Measurements from ENCODE around the gene INPP4B.

The INPP4B gene

DNA sequence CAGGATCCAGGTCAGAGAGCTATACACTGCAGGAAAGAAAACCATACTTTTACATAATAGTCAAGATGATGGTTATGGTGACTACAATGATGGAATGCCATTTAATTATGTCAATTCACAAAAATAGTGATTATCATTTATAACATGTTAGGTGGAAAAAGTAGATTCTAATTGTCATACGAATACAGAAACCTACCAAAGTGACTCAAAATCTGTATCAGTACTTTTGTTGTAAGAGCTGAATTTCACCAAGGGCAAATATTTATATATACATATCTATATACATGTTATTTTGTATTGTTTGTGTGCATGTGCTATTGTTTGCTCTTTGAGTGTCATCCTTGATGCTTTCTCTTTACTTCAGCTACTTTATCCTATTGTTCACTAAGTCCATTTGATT lies 485.4 kb downstream of the INPP4B start:
- no peak for DNase-seq (ENCODE audit: insufficient read length, low spot score)
- no peak for FAIRE-seq
- no peak for TF ChIP-seq POLR2A (IDR thresholded peaks at IDR 0.05; ENCODE audit: low read depth, low read length)

DNA sequence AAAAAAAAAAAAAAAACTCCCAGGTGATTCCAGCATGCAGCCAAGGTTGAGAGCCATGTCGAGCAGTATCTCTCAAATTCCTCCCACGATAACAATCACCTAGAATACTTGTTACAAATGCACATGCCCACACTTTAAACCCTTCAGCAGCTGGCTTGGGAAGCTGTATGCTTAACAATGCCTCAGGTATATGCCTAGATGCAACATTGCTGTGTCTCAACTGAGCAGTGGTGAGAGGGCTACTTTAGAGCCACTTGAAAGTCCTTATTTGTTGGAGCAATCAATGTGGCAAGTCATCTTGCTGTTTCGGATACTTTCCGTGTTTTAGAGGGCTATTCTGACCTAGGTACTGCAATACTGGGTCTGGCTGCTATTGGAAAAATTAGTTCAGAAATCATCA lies 487.4 kb downstream of the INPP4B start:
- TF ChIP-seq POLR2A (IDR thresholded peaks at IDR 0.05; ENCODE audit: low read depth, low read length): no peak
- no peak for FAIRE-seq

DNA sequence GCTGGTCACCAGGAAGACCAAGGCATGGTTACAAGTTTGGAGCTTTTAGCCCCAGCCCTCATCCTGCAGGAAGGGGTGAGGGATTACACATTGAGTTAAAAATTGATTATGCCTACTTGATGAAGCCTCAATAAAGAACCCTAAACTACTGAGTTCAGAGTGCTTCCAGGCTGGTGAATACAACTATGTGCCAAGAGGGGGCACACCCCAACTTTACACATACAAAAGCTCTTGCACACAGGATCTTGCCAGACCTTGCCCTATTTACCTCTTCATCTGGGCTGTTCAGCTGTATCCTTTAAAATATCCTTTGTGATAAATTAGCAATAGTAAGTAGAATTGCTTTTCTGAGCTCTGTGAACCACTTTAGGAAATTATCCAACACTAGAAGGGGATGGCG lies 489.3 kb downstream of the INPP4B start:
- DNase-seq (ENCODE audit: insufficient read length, low spot score) (no peak), FAIRE-seq (no peak)
- TF ChIP-seq POLR2A (IDR thresholded peaks at IDR 0.05; ENCODE audit: low read depth, low read length): no peak

More for the DNA sequence above, 487.4 kb downstream of the INPP4B start:
- no peak for DNase-seq (ENCODE audit: insufficient read length, low spot score)

DNA sequence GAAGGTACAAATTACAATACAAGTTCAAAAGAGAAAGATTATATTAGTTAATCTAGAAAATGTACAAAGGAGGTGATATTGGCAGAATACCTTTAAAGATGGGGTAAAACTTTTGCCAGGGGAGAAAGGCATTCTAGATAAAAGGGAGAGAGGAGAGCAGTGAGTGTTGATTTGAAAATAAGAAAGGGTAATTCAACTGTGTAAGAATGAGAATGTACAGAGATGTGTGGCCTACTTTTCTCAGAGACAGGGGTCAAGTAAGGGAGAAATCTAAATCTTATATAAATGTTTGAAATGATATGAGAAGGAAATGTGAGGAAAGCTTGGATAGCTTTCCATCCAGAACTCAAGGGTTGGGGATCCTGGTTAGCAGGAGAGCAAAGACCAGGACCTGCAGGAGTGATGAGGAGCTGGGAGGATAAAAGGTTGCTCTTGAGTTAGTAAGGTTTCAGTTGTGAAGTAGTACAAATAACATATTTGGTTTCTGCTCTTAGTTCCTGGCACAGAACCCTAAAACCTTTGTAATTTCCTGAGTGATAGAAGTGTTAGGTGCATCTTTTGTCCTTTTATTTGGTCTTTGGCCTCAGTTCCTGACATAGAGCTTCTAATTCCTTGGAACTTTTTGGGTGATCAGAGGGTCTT lies 489.9 kb downstream of the INPP4B start:
- FAIRE-seq (no peak), DNase-seq (ENCODE audit: insufficient read length, low spot score) (no peak)
- no peak for TF ChIP-seq POLR2A (IDR thresholded peaks at IDR 0.05; ENCODE audit: low read depth, low read length)

DNA sequence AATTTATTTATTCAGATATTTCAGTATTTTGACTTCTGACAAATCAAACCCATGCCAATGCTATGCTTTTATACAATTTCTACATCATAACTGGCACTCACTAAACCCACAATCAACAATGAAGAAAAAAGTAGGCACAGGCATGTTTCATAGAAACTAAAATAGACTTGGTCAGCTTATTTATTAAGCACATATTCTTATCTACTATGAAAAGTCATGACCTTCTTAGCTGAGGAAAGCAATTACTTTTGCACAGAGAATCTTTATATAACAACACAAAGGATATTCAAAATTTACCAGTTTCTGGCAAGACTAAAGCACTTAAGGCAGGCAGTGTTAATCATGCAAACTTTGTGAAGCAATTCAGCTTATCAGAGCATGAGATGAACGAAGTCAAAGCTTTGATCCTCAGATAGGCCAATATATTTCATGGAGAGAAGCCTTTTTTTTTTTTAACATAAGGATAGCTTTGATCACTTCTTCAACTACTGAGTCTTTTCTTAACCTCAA lies 490.6 kb downstream of the INPP4B start:
- TF ChIP-seq POLR2A (IDR thresholded peaks at IDR 0.05; ENCODE audit: low read depth, low read length): no peak
- FAIRE-seq (no peak), DNase-seq (ENCODE audit: insufficient read length, low spot score) (no peak)

DNA sequence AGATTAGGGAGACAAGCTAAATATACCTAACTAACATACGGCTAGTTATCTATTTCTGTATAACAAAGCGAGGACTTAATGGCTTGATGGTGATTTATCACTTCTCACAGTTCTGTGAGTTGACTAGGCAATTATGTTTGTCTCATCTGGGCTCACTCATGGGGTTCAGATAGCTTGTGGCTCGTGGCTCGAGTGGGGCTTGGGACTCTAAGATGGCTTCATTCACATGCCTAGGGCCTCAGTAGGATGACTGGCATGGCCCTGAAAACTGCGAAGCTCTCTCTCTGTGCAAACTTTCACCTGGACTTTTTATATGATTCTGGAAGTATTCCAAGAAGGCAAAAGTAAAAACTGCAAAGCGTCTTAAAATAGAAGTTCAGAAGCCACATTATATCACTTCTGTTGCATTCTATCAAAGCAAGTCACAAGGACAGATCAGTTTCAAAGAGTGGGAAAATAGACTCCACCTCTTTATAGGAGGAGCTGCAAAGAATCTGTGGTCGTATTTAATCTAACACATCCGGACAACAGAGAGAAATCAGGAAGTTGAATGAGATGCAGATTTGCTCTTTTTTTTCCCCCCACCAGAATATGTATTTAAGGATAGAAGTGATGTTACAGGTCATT lies 491.2 kb downstream of the INPP4B start:
- FAIRE-seq (peak; percentile 27), DNase-seq (ENCODE audit: insufficient read length, low spot score) (no peak)
- TF ChIP-seq POLR2A (IDR thresholded peaks at IDR 0.05; ENCODE audit: low read depth, low read length): no peak

DNA sequence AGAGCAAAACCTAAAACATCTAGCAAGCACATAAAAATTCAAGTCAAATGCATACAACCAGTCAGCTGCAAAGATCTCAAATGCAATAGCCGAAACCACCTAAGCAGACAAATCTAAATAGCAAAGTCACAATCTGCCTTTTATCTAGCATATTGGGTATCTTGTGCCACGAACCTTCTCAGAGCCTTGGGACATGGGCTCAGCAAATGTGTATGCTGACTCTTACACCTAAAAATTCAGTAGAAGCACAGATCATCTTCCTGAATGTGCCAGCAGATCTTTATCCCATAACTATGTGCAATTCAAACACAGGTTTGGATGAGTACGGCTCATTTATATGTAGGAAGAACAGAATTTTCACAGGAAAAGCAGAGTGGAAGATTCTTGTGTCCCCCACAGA lies 492.1 kb downstream of the INPP4B start:
- peak; percentile 48 for FAIRE-seq
- DNase-seq (ENCODE audit: insufficient read length, low spot score): no peak
- no peak for TF ChIP-seq POLR2A (IDR thresholded peaks at IDR 0.05; ENCODE audit: low read depth, low read length)

DNA sequence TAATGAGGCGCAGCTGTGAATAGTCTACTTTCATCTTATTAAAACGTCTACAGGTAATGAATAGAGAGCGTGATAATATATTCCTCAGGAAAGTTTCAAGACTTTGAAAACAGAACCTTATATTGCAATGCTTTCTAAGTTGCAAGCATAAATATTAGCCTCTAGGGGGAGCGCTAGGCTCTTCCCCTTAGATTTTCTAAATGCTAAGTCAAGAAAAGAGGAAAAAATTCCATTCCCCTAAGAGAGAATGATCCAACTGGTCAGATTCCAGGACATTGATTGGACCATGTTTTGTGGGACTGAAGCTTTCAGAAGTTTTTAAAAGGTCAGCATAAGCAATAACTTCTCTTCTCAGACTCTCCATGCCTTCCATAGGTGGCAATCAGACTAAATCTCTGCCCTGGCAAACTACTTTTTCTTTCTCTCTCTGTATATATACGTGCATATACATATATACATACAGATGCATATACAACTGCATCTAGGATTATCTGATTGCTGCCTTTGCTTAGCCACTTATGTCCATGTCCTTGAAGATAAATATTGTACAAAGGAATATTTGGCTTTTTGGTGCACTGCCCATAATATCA lies 492.9 kb downstream of the INPP4B start:
- DNase-seq (ENCODE audit: insufficient read length, low spot score) (no peak), FAIRE-seq (peak; percentile 74)
- no peak for TF ChIP-seq POLR2A (IDR thresholded peaks at IDR 0.05; ENCODE audit: low read depth, low read length)

DNA sequence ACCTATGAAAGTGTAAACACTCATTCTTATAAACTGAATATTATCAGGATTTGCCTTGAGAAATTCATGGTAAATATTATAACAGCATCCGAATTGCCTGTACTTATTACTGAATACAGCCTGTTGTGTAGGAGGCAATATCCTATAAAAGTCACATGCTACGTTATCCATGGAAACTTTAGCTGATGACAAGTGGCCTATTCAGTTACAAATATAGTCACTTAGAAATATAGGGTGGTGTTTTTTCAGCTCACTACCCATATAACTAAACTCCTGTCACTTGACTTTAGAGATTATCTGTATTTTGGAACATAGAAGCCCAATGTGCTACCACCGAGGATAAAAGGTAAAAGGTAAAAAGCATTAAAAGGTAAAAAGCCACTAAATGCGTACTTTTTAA lies 493.4 kb downstream of the INPP4B start:
- no peak for DNase-seq (ENCODE audit: insufficient read length, low spot score)
- no peak for FAIRE-seq
- TF ChIP-seq POLR2A (IDR thresholded peaks at IDR 0.05; ENCODE audit: low read depth, low read length): no peak

DNA sequence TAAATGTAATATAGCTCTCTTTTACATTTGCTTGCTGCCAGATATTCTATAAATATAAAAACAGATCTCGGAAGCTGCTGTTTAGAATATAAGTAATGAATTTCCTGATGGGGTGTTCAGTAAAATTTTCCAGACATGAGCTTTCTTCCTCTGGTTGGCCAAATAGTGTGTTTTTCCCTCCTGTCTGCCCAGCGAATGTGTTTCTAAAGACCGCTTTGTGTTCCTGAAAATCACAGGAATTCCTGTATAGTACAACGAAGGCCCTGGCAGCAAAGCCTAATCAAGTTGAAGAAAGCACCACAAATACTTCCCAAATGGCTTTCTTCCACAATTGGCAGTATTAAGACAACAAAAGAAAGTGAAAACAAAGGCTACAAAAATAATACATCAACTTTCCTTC lies 494.1 kb downstream of the INPP4B start:
- no peak for DNase-seq (ENCODE audit: insufficient read length, low spot score)
- FAIRE-seq: no peak
- TF ChIP-seq POLR2A (IDR thresholded peaks at IDR 0.05; ENCODE audit: low read depth, low read length): no peak

DNA sequence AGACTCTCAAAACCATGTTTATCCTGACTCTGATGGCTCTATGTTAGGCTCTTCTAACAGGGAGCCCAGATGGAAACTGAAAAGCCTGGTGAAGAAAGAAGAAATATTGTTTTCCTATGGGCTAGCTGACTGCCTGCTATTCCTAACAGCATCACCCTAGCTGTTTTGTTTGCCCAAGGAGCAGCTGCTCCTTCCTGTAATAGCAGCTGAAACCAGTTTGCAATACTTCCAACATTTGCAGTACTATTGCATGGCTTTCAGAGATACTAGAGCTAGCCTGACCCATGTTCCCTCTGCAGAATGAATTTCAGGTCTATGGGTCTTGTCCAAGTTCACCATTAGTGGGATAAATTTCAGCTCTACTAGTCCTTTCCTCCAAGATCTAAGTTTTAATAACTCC lies 495.2 kb downstream of the INPP4B start:
- DNase-seq (ENCODE audit: insufficient read length, low spot score) (no peak), FAIRE-seq (no peak)
- TF ChIP-seq POLR2A (IDR thresholded peaks at IDR 0.05; ENCODE audit: low read depth, low read length): no peak

DNA sequence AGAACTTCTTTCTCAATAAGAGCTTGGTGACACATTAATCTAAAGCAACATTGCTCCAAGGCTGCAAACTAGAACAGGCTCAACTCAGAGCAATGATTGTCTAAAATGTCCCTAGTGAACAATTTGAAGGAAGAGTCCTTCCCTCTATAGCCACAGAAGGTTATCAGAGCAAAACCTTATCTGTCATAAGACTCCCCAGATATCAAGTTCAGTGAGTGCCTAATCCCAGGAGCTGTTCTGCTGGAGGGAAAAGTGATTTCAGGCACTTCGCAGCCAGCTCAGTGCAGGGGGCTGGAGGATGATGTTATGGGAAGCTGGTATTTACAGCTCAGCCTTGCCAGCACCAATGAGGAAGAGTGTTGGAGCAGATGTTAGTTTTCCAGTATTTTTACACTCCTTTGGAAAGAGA lies 497.5 kb downstream of the INPP4B start:
- DNase-seq (ENCODE audit: insufficient read length, low spot score) (no peak), FAIRE-seq (peak; percentile 11)
- TF ChIP-seq POLR2A (IDR thresholded peaks at IDR 0.05; ENCODE audit: low read depth, low read length): no peak

DNA sequence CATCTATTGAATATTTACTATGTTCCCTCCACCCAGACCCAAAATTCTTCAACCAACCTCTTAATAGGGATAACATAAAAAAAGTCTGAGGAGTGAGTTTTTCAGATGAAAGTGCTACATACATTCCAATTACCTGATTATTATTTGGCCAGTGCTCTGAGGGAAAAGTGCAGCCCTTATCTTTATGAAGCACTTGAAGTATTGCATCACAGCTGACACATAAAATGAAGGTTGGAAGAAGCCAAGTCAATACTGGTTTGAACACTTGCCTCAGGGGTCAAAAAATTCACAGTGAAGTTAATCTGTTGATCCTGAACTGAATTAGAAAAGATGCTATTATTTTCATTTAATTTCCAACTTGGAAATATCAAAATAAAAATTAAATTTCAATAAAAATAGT lies 498.9 kb downstream of the INPP4B start:
- DNase-seq (ENCODE audit: insufficient read length, low spot score): no peak
- FAIRE-seq: no peak
- no peak for TF ChIP-seq POLR2A (IDR thresholded peaks at IDR 0.05; ENCODE audit: low read depth, low read length)

DNA sequence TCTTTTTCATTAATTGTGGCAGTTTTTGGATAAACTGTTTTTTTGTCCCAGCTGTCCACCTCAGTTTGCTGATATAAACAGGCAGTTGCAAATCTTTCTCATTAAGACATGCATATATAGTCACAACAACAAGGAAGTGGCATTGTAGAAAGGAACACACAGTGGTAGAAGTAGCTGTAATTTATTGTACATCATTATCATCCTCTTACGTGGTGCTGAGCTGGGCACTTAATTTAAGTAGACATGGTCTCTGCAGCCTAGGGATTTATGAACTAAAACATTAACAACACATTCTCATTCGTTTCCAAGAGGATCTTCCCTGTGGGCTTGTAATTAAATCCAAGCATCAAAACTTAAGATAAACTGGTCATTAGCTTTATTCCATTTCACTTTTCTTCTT lies 500.2 kb downstream of the INPP4B start:
- FAIRE-seq (no peak), DNase-seq (ENCODE audit: insufficient read length, low spot score) (no peak)
- no peak for TF ChIP-seq POLR2A (IDR thresholded peaks at IDR 0.05; ENCODE audit: low read depth, low read length)

DNA sequence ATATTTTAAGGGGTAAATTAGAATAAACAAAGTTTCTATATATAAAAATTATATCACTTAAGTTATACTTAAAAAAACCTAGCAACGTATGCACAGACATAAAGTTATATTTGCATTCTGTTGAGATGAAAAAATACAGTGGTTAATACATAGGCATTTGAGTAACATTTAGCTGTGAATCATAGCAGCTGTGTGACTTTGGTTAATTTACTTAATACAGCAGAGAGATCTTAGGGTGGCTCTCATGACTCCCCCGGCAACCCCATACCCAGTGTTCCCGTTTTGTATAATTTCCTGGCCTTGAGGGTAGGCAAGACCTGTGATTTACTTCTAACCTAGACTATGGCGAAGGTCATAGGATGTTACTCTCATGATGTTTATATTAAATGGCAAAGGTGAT lies 504.8 kb downstream of the INPP4B start:
- DNase-seq (ENCODE audit: insufficient read length, low spot score): no peak
- no peak for TF ChIP-seq POLR2A (IDR thresholded peaks at IDR 0.05; ENCODE audit: low read depth, low read length)
- no peak for FAIRE-seq

All from H54 (cell line).